DMS153 treated with DMSO at 0.1 percent for 48 hours (cell line): Measurements from ENCODE around the gene SPAG8.
A peak's percentile ranks its signal among the peaks of the same experiment; 100 is the strongest.

Experiments
- DNase-seq: peaks from one replicate; lab custom pipeline; 2025; ENCODE audit not compliant: unreplicated experiment; lab: John Stamatoyannopoulos, UW

The SPAG8 gene

GRCh38 chr9:35812025-35812602 is at the start of gene SPAG8:
SPAG8 (minus strand) TSS chr9:35812262; CDS start chr9:35812147, 115 bp downstream.
- peak; percentile 89 for DNase-seq

GRCh38 chr9:35861161-35861897 is 49.3 kb upstream of the SPAG8 start:
- no peak for DNase-seq

- DNase-seq, result no peak
Observed at GRCh38 chr9:35859990-35860339, 47.9 kb upstream of the SPAG8 start.

- DNase-seq, result no peak
Observed at GRCh38 chr9:35859310-35859989, 47.4 kb upstream of the SPAG8 start.

- DNase-seq, result no peak
Observed at GRCh38 chr9:35858458-35858857, 46.4 kb upstream of the SPAG8 start.

- no peak for DNase-seq
Observed at GRCh38 chr9:35856882-35857281, 44.8 kb upstream of the SPAG8 start.

GRCh38 chr9:35856206-35856605 is 44.1 kb upstream of the SPAG8 start:
- no peak for DNase-seq

- DNase-seq, result no peak
Observed at GRCh38 chr9:35854091-35854762, 42.2 kb upstream of the SPAG8 start.

- DNase-seq, result no peak
Observed at GRCh38 chr9:35852876-35853865, 41.1 kb upstream of the SPAG8 start.

GRCh38 chr9:35852267-35852815 is 40.3 kb upstream of the SPAG8 start:
- no peak for DNase-seq

GRCh38 chr9:35847792-35848572 is 35.9 kb upstream of the SPAG8 start:
- no peak for DNase-seq

GRCh38 chr9:35845824-35846771 is 34.0 kb upstream of the SPAG8 start:
- DNase-seq, result no peak

- no peak for DNase-seq
Observed at GRCh38 chr9:35844628-35845270, 32.7 kb upstream of the SPAG8 start.

- DNase-seq, result no peak
Observed at GRCh38 chr9:35842795-35843194, 30.7 kb upstream of the SPAG8 start.

GRCh38 chr9:35842020-35842745 is 30.1 kb upstream of the SPAG8 start:
- DNase-seq, result no peak

GRCh38 chr9:35841645-35841900 is 29.5 kb upstream of the SPAG8 start:
- no peak for DNase-seq

- DNase-seq, result no peak
Observed at GRCh38 chr9:35840881-35841644, 29.0 kb upstream of the SPAG8 start.
